GM15510 (cell line): Measurements from ENCODE around the gene CNTN5.

Experiments used
- POLR2A ChIP-seq: IDR thresholded peaks from 3 replicates; pipeline ENCODE4 v1.6.1; 2011; ENCODE audit warnings: borderline replicate concordance; ENCODE audit not compliant: insufficient read length; ENCODE audit errors: extremely low read depth

CNTN5 gene

DNA sequence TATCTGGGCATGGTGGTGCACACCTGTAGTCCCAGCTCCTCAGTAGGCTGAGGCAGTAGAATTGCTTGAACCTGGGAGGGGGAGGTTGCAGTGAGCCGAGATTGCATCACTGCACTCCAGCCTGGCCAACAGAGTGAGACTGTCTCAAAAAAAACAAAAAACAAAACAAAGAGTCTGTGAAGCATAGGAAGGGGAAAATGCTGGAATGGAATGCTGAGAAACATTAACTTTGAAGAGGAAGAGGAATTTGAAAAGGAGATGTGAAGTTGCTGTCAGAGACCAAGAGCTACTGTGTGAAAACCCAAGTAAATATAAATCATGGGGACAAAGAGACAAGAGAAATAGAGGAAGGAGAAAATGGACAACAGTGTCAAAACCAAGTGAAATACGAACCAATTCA, 1211.3 kb downstream of the CNTN5 start:
- no peak for TF ChIP-seq POLR2A

DNA sequence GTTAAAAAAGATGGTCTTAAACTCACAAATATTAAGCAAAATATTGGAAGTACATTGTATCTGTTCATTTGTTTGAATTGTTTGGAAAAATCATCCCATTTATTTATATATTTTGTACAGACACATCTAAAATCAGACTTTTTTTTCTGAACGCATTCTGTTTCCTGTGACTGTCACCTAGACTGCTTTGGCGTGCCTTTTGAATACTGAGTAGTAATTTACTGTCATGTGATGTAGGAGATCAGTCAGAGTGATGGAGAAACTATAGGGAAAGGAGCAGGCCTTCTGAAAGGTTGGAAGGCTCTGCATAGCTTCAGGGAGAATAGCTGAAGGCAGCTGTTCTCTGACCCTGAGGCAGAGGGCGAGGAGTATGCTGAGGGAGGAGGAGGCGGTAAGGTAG, 1214.3 kb downstream of the CNTN5 start:
- TF ChIP-seq POLR2A = no peak

DNA sequence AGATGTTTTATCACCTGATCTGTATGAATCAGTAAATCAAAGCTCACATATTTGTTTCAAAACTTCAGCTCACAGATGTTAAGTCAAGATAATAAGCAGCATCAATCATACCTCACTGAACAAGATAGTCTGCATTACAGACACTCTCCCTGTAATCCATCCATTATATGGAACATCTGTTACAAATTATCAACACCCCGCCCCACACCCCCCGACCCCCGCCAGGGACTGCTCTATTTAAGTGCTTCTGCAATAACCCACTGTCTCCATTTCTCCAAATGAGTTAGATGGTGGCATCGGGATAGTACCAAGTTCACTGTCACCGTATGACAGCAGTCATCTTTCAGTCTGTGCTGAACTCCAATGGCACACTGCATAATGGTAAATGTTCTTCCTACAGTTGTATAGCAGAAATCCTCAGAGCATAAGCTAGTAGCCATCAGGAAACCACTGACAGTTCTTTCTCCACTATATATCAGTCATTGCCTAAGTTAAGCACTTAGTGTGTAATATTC, 1219.3 kb downstream of the CNTN5 start:
- no peak for TF ChIP-seq POLR2A

DNA sequence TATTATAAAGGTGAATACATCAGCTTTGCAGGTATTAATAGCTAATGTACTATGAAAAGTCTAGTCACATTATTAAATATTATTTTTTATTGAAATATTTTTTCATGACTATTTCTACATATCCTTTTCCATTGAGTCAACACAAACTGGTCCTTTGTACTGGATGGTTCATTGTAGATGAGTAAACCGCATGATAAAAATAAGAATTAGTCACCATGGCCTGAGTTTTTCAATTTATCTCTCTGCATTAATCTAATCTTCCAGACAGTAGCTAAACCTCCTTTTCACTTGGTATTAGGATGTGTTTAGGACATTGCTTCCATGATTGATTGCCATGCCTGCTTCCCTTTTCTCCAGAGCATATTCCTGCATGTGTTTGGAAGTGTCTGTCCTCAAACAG, 1227.0 kb downstream of the CNTN5 start:
- no peak for TF ChIP-seq POLR2A

DNA sequence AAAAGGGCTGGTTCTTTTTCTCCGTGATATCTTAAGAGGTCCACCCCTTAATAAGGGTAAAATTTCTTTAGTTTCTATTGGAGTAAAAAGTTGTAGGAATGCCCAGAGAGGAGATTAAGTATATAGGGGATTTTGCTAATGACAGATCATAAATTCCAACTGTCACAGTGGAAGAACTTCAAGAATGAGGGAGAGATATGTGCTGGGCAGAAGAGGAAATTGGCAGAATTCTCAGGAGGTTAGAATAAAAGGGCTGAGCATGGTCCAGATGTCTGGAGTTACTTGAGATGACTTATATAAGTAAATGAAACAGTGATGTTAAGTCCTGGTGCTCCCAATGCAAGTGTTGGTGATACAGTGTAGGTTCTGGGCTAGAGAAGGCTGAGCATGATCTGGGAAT, 1248.8 kb downstream of the CNTN5 start:
- TF ChIP-seq POLR2A = no peak

DNA sequence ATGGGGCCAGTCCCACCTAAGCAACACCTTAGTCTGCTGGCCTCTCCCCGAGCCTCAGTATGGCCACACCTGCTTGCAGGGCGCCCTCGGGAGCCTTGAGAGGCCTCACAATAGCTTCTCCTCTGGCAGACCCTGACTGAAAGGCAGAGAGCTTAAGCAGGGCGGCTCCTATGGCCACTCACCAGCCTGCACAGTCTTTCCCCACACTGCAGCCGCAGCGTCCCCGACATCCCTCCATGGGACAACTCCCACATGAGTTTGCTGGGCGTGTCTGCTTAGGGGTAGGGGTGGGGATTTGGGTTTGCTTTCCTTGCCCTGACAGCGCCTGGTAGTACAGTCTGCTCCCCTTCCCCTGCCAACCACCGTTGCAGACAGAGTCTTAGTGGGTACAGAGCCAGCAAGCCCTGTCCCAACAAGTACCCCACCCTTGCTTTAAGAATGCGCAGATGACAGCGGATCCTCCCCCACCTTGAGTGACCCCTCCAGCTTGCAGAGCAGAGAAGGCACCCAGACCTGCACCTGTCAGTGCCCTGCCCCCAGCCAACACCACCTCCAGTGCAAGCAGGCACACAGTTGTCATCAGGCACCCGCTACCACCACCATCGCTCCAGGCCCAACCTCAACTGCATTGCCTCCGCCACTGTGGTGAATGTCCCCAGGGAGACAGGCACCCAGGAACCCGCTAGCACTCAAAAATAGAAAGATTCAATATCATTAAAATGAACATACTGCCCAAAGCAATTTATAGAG, 1252.5 kb downstream of the CNTN5 start:
- TF ChIP-seq POLR2A = no peak

DNA sequence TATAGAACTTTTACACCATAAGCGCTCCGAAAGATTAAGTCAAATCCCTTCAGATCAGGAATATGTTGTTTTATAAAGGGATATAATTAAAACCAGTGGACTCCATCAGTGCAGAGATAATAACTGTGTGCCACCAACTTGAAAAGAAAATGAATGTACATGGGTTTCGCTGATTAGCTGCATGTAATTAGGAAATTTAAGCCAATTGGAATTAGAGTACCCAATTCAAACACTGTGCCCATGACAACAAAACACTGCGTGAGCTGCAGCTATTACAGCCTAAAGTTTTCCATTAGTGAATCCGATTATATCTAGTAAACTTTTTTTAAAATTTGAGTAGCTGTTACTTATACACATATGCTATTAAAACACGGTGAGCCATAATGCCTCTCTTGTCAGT, 1274.0 kb downstream of the CNTN5 start:
- no peak for TF ChIP-seq POLR2A

DNA sequence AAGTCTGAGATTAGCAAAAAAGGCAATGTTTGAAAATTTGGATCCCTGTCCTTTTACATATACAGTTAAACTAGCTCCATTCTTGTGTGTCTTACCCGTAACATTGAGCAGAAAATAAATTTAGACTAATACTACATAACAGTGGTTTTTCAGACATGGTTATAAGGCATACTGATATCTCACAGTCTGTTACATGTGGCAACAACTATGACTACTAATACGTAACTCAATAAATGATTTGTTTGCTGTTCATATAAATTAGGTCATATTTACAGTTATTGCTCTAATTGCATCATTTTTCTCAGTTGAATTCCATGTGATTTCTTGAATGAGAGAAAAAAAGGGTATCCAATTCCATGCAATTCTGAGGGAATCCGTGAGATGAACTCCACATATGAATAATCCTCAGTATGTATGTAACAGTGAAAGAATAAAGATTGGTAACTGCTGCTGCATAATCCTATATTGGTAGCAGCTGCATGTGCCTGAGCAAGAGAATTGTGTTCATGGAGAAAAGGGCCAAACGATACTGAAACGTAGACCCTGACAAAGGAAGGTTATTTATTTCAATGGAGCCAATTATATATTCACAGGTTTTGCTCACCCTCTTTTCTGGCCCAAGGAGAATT, 1275.4 kb downstream of the CNTN5 start:
- no peak for TF ChIP-seq POLR2A

DNA sequence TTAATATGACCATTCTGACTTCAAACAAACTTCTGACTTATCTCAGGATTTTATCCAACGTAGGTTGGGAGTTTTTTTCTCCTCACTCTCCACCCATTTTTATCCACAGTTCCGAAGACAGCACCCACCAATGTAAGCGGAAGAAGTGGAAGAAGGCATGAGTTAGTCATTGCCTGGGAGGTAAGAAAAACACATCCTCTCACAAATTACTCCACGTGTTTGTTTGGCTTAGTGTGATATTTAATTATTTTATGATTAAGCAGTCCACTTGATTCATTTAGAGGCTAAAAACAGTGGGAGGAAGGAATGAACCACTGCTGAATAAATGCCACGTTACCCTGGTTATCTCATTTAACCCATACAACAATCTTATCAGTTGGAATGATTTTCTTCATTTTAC, 1276.8 kb downstream of the CNTN5 start:
- TF ChIP-seq POLR2A = no peak

DNA sequence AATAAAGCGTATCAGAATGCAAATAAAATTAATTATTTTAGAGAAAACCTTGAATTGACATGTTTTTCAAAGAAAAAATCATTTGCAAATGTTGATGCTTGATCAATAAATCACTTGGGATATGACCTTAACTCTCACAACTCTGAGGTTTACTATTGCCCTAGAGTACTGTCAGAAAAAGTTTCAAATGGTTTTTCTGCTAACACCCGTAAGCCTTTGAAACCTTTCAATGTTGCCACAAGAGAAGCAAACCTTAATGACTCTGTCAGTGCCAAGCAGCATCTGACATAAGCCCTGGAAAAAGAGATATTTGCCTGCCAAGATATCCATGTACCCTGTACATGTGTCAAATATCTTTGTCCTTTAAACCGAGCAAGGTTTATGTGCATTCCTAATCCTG, 1282.1 kb downstream of the CNTN5 start:
- TF ChIP-seq POLR2A = no peak

DNA sequence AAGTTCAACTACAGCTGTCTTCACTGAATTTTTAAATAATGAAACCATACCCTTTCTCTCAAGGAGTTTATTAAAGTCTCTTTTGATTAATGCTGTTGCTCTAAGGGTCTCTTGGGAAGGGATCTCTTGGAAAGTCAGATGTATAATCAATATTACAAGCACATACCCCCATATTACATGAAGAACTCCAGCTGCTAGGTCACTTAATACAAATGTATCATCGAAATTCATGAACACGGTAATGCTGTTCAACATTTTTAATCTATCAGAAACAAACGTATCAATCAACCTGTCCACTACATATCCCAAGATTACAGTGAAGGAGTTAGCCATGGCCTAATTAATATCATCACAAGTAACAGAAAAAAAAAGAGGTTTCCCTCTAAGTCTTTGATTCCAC, 1283.1 kb downstream of the CNTN5 start:
- TF ChIP-seq POLR2A = no peak

DNA sequence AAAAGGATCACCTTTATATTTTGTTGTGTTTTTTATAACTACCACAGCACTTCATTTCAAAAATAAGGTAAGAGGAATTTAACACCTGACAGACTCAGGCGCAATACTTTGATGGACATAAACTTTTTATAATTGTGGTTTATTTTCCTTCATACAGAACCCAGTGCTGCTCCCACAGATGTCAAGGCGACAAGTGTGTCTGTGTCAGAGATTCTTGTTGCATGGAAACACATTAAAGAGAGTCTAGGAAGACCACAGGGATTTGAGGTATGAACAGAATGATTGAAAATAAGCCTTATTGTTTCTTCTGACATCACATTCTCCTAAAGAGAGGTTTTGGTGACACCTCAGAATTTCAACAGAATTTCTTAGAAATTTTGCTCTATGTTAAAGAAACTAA, 1287.5 kb downstream of the CNTN5 start:
- no peak for TF ChIP-seq POLR2A

DNA sequence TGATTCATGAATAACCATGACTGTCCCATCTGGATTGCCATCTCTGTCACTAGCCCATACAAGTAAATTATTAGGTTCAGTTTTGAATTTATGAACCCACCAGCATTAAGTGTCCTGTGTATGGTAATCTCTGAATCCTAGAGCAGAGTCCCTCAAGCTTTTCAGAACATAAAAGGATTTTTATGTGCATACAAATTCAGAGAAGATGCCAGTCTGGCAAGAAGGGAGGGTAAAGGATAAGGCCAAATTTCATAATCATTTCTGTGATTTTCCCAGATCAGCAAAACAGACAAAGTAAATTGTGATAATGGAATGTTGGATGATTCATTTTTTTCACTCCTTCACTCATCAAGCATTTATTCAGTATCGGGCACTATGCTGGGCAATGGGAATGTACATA, 1295.2 kb downstream of the CNTN5 start:
- no peak for TF ChIP-seq POLR2A

DNA sequence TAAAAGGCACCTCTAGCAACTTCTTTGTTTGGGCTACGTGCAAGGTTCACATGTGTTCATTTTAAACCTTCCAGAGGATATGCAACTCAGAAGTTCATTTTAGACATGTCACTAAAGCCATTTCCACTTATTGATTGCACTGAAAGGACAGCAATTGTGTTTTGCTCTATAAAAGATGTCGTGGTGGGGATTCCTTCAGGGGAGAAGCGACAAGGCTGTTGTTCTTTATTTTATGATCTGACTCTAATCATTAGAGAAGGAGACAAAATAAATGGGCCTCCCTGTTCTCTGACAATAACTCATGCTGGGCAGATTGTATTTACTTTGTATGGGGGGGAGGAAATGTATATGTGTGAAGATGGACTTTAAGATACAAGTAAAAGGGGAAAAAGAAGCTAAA, 1296.2 kb downstream of the CNTN5 start:
- TF ChIP-seq POLR2A = no peak

DNA sequence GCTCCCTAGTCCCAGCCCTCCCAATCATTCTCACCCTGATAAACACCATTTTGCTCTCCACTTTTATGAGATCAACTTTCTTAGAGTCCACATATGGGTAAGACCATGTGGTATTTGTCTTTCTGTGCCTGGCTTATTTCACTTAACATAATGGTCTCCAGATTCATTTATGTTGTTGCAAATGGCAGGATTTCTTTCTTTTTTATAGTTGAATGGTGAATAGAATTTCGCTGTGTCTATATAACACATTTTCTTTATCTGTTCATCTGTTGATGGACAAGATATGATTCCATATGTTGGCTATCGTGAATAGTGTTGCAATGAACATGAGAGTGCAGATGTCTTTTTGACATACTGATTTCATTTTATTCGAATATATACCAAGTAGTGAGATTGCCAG, 1298.9 kb downstream of the CNTN5 start:
- TF ChIP-seq POLR2A = no peak

DNA sequence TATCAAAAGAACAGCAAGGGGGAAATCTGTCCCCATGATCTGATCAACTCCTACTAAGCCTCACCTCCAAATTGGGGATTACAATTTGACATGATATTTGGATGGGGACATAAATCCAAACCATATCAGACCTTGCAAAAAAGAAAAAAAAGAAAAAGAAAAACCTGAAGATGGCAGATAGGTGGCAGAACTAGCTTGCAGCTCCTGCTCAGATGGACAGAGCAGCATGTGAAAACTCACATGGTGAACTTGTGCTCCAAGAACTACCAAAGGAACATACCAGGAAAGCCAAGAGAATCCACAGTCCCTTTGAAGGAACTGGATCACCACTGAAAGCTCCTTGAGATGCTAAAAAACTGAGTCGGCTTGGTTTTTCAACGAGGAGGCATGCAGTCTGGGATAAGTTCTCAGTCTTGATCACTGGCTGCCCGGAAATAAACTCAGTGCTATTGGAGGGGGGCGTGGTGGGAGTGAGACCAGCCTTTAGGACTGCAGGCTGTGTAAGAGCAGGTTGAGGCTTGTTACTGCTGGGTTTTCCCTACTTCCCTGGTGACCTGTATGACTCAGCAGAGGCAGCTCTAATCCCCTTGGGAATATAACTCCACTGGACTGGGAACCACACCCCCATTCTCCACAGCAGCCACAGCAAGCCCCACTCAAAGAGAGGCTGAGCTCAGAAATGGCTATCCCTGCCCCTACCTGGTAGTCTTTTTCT, 1308.0 kb downstream of the CNTN5 start:
- TF ChIP-seq POLR2A = no peak

DNA sequence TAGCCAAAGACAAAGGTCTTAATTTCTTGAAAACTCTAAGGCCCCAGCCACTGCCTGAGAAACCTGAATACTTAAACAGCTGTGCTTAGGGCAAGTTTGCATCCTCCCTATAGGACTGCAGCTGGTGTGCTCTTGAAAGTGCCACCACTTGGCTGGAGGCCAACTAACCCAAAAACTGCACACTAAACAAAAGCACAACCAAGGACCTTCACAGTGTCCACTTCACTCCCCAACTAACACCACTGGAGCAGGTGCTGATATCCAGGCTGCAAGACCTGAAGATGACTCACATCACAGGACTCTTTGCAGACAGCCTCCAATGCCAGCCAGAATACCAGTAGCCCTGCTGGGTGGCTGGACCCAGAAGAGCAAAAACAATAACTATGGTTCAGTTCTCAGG, 1308.6 kb downstream of the CNTN5 start:
- no peak for TF ChIP-seq POLR2A

DNA sequence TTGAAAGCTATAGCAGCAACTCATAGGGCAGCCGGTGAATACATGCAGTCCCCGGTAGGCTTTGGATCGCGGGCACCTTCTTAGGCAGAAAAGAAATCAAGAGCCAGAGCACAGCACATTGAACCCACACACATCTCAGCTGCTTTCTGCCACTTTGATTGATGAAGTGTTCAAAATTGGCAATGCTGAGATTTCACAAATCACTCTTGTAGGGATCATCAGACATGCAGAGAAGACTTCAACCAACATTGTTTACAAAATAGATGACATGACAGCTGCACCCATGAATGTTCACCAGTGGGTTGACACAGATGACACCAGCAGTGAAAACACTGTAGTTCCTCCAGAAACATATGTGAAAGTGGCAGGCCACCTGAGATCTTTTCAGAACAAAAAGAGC, 1316.1 kb downstream of the CNTN5 start:
- TF ChIP-seq POLR2A = no peak
